ENCODE measurements around the gene HOXA13.

GRCh38 chr7:27155816-27156507 is 43.9 kb downstream of the HOXA13 start:
- TF ChIP-seq EP300 (IDR thresholded peaks at IDR 0.05), result no peak
- no peak for TF ChIP-seq CTCF (IDR thresholded peaks at IDR 0.05)
- no peak for TF ChIP-seq POLR2A (IDR thresholded peaks at IDR 0.05; ENCODE audit: low read depth)
- TF ChIP-seq POLR2AphosphoS5 (IDR thresholded peaks at IDR 0.05), result no peak
